ENCODE results near the gene ATP6V1F.

The ATP6V1F gene

GRCh38 chr7:128867241-128867640 is 4.6 kb downstream of the ATP6V1F start:
- no peaks in the 10 kb centered on the region for H3K9me3 ChIP-seq (ENCODE audit: insufficient read depth, low read depth, low read length)
- no peak overlapping the region for H3K9ac ChIP-seq (ENCODE audit: low read depth, low read length)
- peaks cover 11% of the 10 kb centered on the region; the same call in 1 of the 2 replicates for H3K36me3 ChIP-seq (ENCODE audit: insufficient read depth, low read depth, low read length)
- H3K27me3 ChIP-seq (ENCODE audit: insufficient read depth, low read length) = peaks cover 55% of the 10 kb centered on the region
- no peak overlapping the region for H3K4me3 ChIP-seq (ENCODE audit: low read length)
- H3K4me1 ChIP-seq (ENCODE audit: insufficient read depth, low read length) = peaks cover 7% of the 10 kb centered on the region; the same call in 1 of the 2 replicates
- no peak overlapping the region for H3K27ac ChIP-seq (ENCODE audit: low read length)

GRCh38 chr7:128867842-128868623 is 5.4 kb downstream of the ATP6V1F start:
- Histone ChIP-seq H3K4me1 (ENCODE audit: insufficient read depth, low read length) (peaks cover 7% of the 10 kb centered on the region; the same call in 1 of the 2 replicates), H3K27ac (ENCODE audit: low read length) (no peak overlapping the region), H3K9me3 (ENCODE audit: insufficient read depth, low read depth, low read length) (no peaks in the 10 kb centered on the region), H3K36me3 (ENCODE audit: insufficient read depth, low read depth, low read length) (peaks cover 11% of the 10 kb centered on the region; the same call in 1 of the 2 replicates), H3K4me3 (ENCODE audit: low read length) (no peak overlapping the region; the same call in 1 of the 2 replicates), H3K27me3 (ENCODE audit: insufficient read depth, low read length) (peaks cover 56% of the 10 kb centered on the region), H3K9ac (ENCODE audit: low read depth, low read length) (no peak overlapping the region)

- no peak overlapping the region for H3K27ac ChIP-seq (ENCODE audit: low read length)
Measured at GRCh38 chr7:128868624-128869137, 6.0 kb downstream of the ATP6V1F start.

DNA sequence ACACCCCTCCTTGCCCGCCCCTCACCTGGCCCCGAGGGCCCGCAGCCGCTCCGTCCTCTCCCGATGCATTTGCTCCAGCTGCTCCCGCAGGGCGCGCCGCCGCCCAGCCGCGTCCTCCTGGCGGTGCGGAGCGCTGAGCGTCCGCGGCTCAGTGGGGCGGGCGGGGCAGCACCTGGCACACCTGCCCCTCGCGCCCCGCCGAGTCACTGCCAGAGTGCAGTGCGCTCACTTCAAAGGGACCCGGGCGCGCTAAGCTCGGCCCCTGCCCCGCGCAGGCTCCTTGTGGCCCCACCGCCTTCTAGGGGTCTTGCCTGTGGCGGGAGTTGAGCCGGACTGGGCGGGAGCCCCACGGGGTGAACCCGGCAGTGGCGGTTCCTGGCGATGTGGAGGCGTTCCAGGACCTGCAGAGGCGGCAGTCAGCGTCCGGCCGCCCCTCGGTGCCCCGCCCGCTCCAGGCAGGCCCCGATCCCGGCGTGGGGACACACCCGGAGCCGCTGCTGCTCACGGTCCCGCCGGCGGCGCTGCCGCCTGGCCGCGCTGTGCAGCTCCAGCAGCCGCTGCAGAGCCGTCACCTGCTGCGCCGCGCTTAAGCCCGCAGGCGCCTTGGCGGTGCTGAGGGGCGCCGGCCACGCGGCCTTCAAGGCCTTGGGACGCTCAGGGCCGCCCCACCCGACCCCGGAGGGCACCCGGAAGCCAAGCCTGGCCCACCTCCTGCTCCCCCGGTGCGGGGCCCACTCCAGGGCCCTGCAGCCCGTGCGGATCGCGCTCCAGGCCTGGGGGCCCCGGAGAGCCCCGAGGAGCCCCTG is 6.7 kb downstream of the ATP6V1F start:
- H3K4me3 ChIP-seq (ENCODE audit: low read length) = peak overlapping the region; percentile 66
- H3K27ac ChIP-seq (ENCODE audit: low read length) = no peak overlapping the region
- H3K36me3 ChIP-seq (ENCODE audit: insufficient read depth, low read depth, low read length) = peaks cover 11% of the 10 kb centered on the region; the same call in 1 of the 2 replicates
- peaks cover 56% of the 10 kb centered on the region for H3K27me3 ChIP-seq (ENCODE audit: insufficient read depth, low read length)
- H3K9me3 ChIP-seq (ENCODE audit: insufficient read depth, low read depth, low read length) = no peaks in the 10 kb centered on the region
- peak overlapping the region; percentile 41; the same call in 1 of the 2 replicates for H3K9ac ChIP-seq (ENCODE audit: low read depth, low read length)
- H3K4me1 ChIP-seq (ENCODE audit: insufficient read depth, low read length) = no peaks in the 10 kb centered on the region

More at GRCh38 chr7:128868624-128869137, 6.0 kb downstream of the ATP6V1F start:
- peaks cover 11% of the 10 kb centered on the region; the same call in 1 of the 2 replicates for H3K36me3 ChIP-seq (ENCODE audit: insufficient read depth, low read depth, low read length)
- H3K27me3 ChIP-seq (ENCODE audit: insufficient read depth, low read length) = peaks cover 56% of the 10 kb centered on the region
- no peak overlapping the region for H3K9ac ChIP-seq (ENCODE audit: low read depth, low read length)
- peak overlapping the region; percentile 66 for H3K4me3 ChIP-seq (ENCODE audit: low read length)
- H3K9me3 ChIP-seq (ENCODE audit: insufficient read depth, low read depth, low read length) = no peaks in the 10 kb centered on the region
- H3K4me1 ChIP-seq (ENCODE audit: insufficient read depth, low read length) = peaks cover 2% of the 10 kb centered on the region; the same call in 1 of the 2 replicates

DNA sequence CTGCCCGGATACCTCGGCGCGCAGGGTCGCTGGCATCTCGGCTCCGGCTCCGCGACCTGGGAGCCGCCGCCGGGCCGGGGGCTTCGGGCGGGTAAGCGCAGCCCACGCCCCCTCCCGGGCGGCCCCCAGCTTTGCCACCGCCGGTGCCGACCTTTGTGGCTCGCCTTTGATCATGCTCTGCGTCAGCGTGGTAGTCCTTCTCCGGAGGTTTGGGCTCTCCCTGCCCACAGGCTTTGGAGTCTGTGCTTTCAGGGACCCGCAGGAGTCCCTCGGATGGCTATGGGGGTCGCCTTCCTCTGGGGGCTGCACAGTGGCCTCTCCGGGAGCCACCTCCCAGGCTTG is 7.3 kb downstream of the ATP6V1F start:
- peak overlapping the region; percentile 66 for H3K4me3 ChIP-seq (ENCODE audit: low read length)
- H3K4me1 ChIP-seq (ENCODE audit: insufficient read depth, low read length) = no peaks in the 10 kb centered on the region
- H3K27me3 ChIP-seq (ENCODE audit: insufficient read depth, low read length) = peaks cover 56% of the 10 kb centered on the region
- H3K36me3 ChIP-seq (ENCODE audit: insufficient read depth, low read depth, low read length) = peaks cover 11% of the 10 kb centered on the region; the same call in 1 of the 2 replicates
- H3K9me3 ChIP-seq (ENCODE audit: insufficient read depth, low read depth, low read length) = no peaks in the 10 kb centered on the region
- H3K9ac ChIP-seq (ENCODE audit: low read depth, low read length) = peak overlapping the region; percentile 41; the same call in 1 of the 2 replicates
- no peak overlapping the region for H3K27ac ChIP-seq (ENCODE audit: low read length)

GRCh38 chr7:128871050-128871449 is 8.4 kb downstream of the ATP6V1F start:
- H3K9ac ChIP-seq (ENCODE audit: low read depth, low read length) = no peak overlapping the region
- no peaks in the 10 kb centered on the region for H3K4me1 ChIP-seq (ENCODE audit: insufficient read depth, low read length)
- H3K27ac ChIP-seq (ENCODE audit: low read length) = no peak overlapping the region
- no peaks in the 10 kb centered on the region for H3K36me3 ChIP-seq (ENCODE audit: insufficient read depth, low read depth, low read length)
- peaks cover 56% of the 10 kb centered on the region for H3K27me3 ChIP-seq (ENCODE audit: insufficient read depth, low read length)
- no peaks in the 10 kb centered on the region for H3K9me3 ChIP-seq (ENCODE audit: insufficient read depth, low read depth, low read length)
- H3K4me3 ChIP-seq (ENCODE audit: low read length) = no peak overlapping the region

DNA sequence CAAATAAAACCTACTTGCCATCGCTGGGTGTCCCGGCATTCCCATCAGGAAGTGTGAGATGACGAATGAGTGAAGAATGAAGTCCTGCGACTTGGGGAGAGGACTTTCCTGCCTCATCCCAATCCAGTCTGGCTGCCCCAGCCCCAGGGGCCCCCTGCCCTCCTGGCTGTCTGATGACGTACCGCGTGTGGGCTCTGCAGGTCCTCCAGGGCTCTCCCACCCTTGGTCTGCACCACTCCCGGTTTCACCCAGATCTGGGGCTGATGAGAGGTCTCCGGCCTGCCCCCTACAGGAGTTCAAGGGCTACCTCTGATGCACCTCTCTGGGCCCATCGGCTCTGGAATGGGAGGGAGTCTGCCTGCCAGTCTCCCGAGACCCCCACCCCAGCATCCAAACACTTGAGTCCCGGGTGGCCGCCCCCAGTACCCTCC is 9.8 kb downstream of the ATP6V1F start:
- H3K4me3 ChIP-seq (ENCODE audit: low read length) = no peak overlapping the region

DNA sequence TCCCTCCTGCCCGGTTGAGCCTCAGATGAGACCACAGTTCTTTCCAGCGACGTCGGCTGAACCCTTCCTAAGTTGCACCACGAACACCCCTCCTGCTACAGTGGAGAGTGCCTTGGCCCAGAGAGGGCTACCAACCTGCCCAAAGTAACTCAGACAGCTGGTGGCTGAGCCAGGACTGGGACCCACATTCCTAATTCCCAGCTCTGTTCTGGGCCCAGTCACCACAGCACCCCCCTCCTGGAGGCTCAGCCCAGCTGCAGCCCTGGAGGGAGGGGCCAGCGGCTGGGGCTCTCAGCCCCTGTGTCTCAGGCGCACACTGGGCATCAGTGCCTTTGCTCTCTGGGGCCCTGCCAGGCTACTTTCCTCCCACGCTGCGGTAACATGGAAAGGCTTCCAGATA is 10.6 kb downstream of the ATP6V1F start:
- no peaks in the 10 kb centered on the region for H3K9me3 ChIP-seq (ENCODE audit: insufficient read depth, low read depth, low read length)
- no peak overlapping the region for H3K4me3 ChIP-seq (ENCODE audit: low read length)
- H3K36me3 ChIP-seq (ENCODE audit: insufficient read depth, low read depth, low read length) = no peaks in the 10 kb centered on the region
- H3K27ac ChIP-seq (ENCODE audit: low read length) = no peak overlapping the region
- no peak overlapping the region for H3K9ac ChIP-seq (ENCODE audit: low read depth, low read length)
- no peaks in the 10 kb centered on the region for H3K4me1 ChIP-seq (ENCODE audit: insufficient read depth, low read length)
- peaks cover 42% of the 10 kb centered on the region for H3K27me3 ChIP-seq (ENCODE audit: insufficient read depth, low read length)

More for the DNA sequence above, 9.8 kb downstream of the ATP6V1F start:
- no peaks in the 10 kb centered on the region for H3K9me3 ChIP-seq (ENCODE audit: insufficient read depth, low read depth, low read length)
- no peak overlapping the region for H3K9ac ChIP-seq (ENCODE audit: low read depth, low read length)
- no peaks in the 10 kb centered on the region for H3K4me1 ChIP-seq (ENCODE audit: insufficient read depth, low read length)
- no peaks in the 10 kb centered on the region for H3K36me3 ChIP-seq (ENCODE audit: insufficient read depth, low read depth, low read length)
- no peak overlapping the region for H3K27ac ChIP-seq (ENCODE audit: low read length)
- H3K27me3 ChIP-seq (ENCODE audit: insufficient read depth, low read length) = peaks cover 50% of the 10 kb centered on the region

GRCh38 chr7:128874140-128875031 is 11.7 kb downstream of the ATP6V1F start:
- Histone ChIP-seq H3K27ac (ENCODE audit: low read length) (no peak overlapping the region), H3K9ac (ENCODE audit: low read depth, low read length) (no peak overlapping the region), H3K27me3 (ENCODE audit: insufficient read depth, low read length) (peaks cover 30% of the 10 kb centered on the region), H3K4me1 (ENCODE audit: insufficient read depth, low read length) (no peaks in the 10 kb centered on the region), H3K9me3 (ENCODE audit: insufficient read depth, low read depth, low read length) (no peaks in the 10 kb centered on the region), H3K36me3 (ENCODE audit: insufficient read depth, low read depth, low read length) (no peaks in the 10 kb centered on the region), H3K4me3 (ENCODE audit: low read length) (no peak overlapping the region)

DNA sequence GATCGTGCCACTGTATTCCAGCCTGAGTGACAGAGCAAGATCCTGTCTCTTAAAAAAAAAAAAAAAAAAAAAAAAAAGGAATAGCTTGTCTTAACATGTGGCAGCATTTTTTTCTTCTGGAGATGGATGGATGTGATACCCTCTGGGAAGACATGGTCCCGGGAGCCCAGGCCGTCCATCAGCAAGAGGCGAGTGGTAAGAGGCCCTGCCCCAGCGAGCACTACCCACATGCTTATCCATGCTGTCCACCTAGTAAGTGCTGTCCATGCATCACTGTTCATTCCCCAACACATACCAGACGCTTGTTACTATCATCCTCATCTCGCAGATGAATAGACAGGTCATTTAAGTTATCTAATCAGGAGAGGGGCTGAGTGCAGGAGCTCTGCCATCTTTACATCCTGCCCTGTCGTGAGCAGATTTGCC is 12.9 kb downstream of the ATP6V1F start:
- H3K9ac ChIP-seq (ENCODE audit: low read depth, low read length) = no peak overlapping the region
- no peaks in the 10 kb centered on the region for H3K9me3 ChIP-seq (ENCODE audit: insufficient read depth, low read depth, low read length)
- peaks cover 19% of the 10 kb centered on the region for H3K27me3 ChIP-seq (ENCODE audit: insufficient read depth, low read length)

GRCh38 chr7:128876127-128876526 is 13.5 kb downstream of the ATP6V1F start:
- H3K36me3 ChIP-seq (ENCODE audit: insufficient read depth, low read depth, low read length) = no peaks in the 10 kb centered on the region
- H3K27me3 ChIP-seq (ENCODE audit: insufficient read depth, low read length) = peaks cover 13% of the 10 kb centered on the region
- H3K4me1 ChIP-seq (ENCODE audit: insufficient read depth, low read length) = no peaks in the 10 kb centered on the region
- H3K27ac ChIP-seq (ENCODE audit: low read length) = no peak overlapping the region
- H3K4me3 ChIP-seq (ENCODE audit: low read length) = no peak overlapping the region
- no peak overlapping the region for H3K9ac ChIP-seq (ENCODE audit: low read depth, low read length)
- H3K9me3 ChIP-seq (ENCODE audit: insufficient read depth, low read depth, low read length) = no peaks in the 10 kb centered on the region

More for the DNA sequence above, 12.9 kb downstream of the ATP6V1F start:
- H3K4me1 ChIP-seq (ENCODE audit: insufficient read depth, low read length) = no peaks in the 10 kb centered on the region
- no peak overlapping the region for H3K27ac ChIP-seq (ENCODE audit: low read length)
- no peak overlapping the region for H3K4me3 ChIP-seq (ENCODE audit: low read length)
- H3K36me3 ChIP-seq (ENCODE audit: insufficient read depth, low read depth, low read length) = no peaks in the 10 kb centered on the region
